ENCODE results near the gene IL1A.

Gene IL1A

GRCh38 chr2:112728029-112728362 is 56.3 kb downstream of the IL1A start:
- H3K27me3 ChIP-seq (ENCODE audit: control insufficient read depth, insufficient read depth, low read length), result no peaks in the 10 kb centered on the region
- WGBS (ENCODE audit: insufficient coverage, insufficient read length), result no CpG with 5 or more reads among the region's 4 CpGs
- no peak overlapping the region for H3K4me3 ChIP-seq (ENCODE audit: low read length)
- H3K9me3 ChIP-seq (ENCODE audit: control insufficient read depth, insufficient read depth, low read length), result no peaks in the 10 kb centered on the region
- DNase-seq (ENCODE audit: low read depth, low spot score), result no peak
- no peak overlapping the region for H3K27ac ChIP-seq (ENCODE audit: low read length)
- H3K36me3 ChIP-seq (ENCODE audit: control insufficient read depth, insufficient read depth, low read length), result no peaks in the 10 kb centered on the region
- H3K4me1 ChIP-seq (ENCODE audit: control insufficient read depth, insufficient read depth, low read length), result no peaks in the 10 kb centered on the region

- no CpG with 5 or more reads among the region's 19 CpGs for WGBS (ENCODE audit: insufficient coverage, insufficient read length)
- Histone ChIP-seq H3K9me3 (ENCODE audit: control insufficient read depth, insufficient read depth, low read length) (no peaks in the 10 kb centered on the region), H3K4me3 (ENCODE audit: low read length) (no peak overlapping the region), H3K27ac (ENCODE audit: low read length) (no peak overlapping the region), H3K4me1 (ENCODE audit: control insufficient read depth, insufficient read depth, low read length) (no peaks in the 10 kb centered on the region), H3K36me3 (ENCODE audit: control insufficient read depth, insufficient read depth, low read length) (no peaks in the 10 kb centered on the region), H3K27me3 (ENCODE audit: control insufficient read depth, insufficient read depth, low read length) (no peaks in the 10 kb centered on the region)
- DNase-seq (ENCODE audit: low read depth, low spot score), result no peak
Observed at GRCh38 chr2:112727276-112728028, 56.8 kb downstream of the IL1A start.

- Histone ChIP-seq H3K4me3 (ENCODE audit: low read length) (no peak overlapping the region), H3K27ac (ENCODE audit: low read length) (no peak overlapping the region), H3K27me3 (ENCODE audit: control insufficient read depth, insufficient read depth, low read length) (no peaks in the 10 kb centered on the region), H3K9me3 (ENCODE audit: control insufficient read depth, insufficient read depth, low read length) (no peaks in the 10 kb centered on the region), H3K36me3 (ENCODE audit: control insufficient read depth, insufficient read depth, low read length) (no peaks in the 10 kb centered on the region), H3K4me1 (ENCODE audit: control insufficient read depth, insufficient read depth, low read length) (no peaks in the 10 kb centered on the region)
- no CpG with 5 or more reads among the region's 19 CpGs for WGBS (ENCODE audit: insufficient coverage, insufficient read length)
- DNase-seq (ENCODE audit: low read depth, low spot score), result peak; percentile 84
Observed at GRCh38 chr2:112726487-112727190, 57.7 kb downstream of the IL1A start.

- H3K27me3 ChIP-seq (ENCODE audit: control insufficient read depth, insufficient read depth, low read length), result no peaks in the 10 kb centered on the region
- no peaks in the 10 kb centered on the region for H3K4me1 ChIP-seq (ENCODE audit: control insufficient read depth, insufficient read depth, low read length)
- no peak for DNase-seq (ENCODE audit: low read depth, low spot score)
- no peaks in the 10 kb centered on the region for H3K36me3 ChIP-seq (ENCODE audit: control insufficient read depth, insufficient read depth, low read length)
- no peak overlapping the region for H3K27ac ChIP-seq (ENCODE audit: low read length)
- no peaks in the 10 kb centered on the region for H3K9me3 ChIP-seq (ENCODE audit: control insufficient read depth, insufficient read depth, low read length)
- WGBS (ENCODE audit: insufficient coverage, insufficient read length), result no CpG with 5 or more reads among the region's 15 CpGs
- no peak overlapping the region for H3K4me3 ChIP-seq (ENCODE audit: low read length)
Observed at GRCh38 chr2:112725545-112726457, 58.5 kb downstream of the IL1A start.

GRCh38 chr2:112724591-112725525 is 59.4 kb downstream of the IL1A start:
- Histone ChIP-seq H3K36me3 (ENCODE audit: control insufficient read depth, insufficient read depth, low read length) (no peaks in the 10 kb centered on the region), H3K4me3 (ENCODE audit: low read length) (no peak overlapping the region), H3K4me1 (ENCODE audit: control insufficient read depth, insufficient read depth, low read length) (no peaks in the 10 kb centered on the region), H3K27ac (ENCODE audit: low read length) (no peak overlapping the region), H3K27me3 (ENCODE audit: control insufficient read depth, insufficient read depth, low read length) (no peaks in the 10 kb centered on the region), H3K9me3 (ENCODE audit: control insufficient read depth, insufficient read depth, low read length) (no peaks in the 10 kb centered on the region)
- no peak for DNase-seq (ENCODE audit: low read depth, low spot score)
- no CpG with 5 or more reads among the region's 21 CpGs for WGBS (ENCODE audit: insufficient coverage, insufficient read length)

- DNase-seq (ENCODE audit: low read depth, low spot score), result no peak
- H3K9me3 ChIP-seq (ENCODE audit: control insufficient read depth, insufficient read depth, low read length), result no peaks in the 10 kb centered on the region
- no peak overlapping the region for H3K4me3 ChIP-seq (ENCODE audit: low read length)
- no peaks in the 10 kb centered on the region for H3K4me1 ChIP-seq (ENCODE audit: control insufficient read depth, insufficient read depth, low read length)
- no peaks in the 10 kb centered on the region for H3K36me3 ChIP-seq (ENCODE audit: control insufficient read depth, insufficient read depth, low read length)
- WGBS (ENCODE audit: insufficient coverage, insufficient read length), result no CpG with 5 or more reads among the region's 8 CpGs
- H3K27me3 ChIP-seq (ENCODE audit: control insufficient read depth, insufficient read depth, low read length), result no peaks in the 10 kb centered on the region
- no peak overlapping the region for H3K27ac ChIP-seq (ENCODE audit: low read length)
Observed at GRCh38 chr2:112723995-112724394, 60.3 kb downstream of the IL1A start.

Data from iPS DF 6.9 (cell line).